IMR-90 (cell line): ENCODE results near the gene NBPF12. TPM values are rescaled to one million over a fixed set of nuclear protein-coding genes. Genes with fewer than 3 reads are reported as not detected.
"Not testable (repeated sequence)": the region's sequence is repeated elsewhere in the genome, so short reads cannot be mapped to it uniquely, and the experiment has no call there.

Source experiments
- ATAC-seq: fragments of 200-7000 bp; cut with Tn5 transposase; 2 replicates; pipeline ENCODE4 v1.9.1; 2020; ENCODE audit warnings: low read depth, mild to moderate bottlenecking, moderate library complexity
- BruUV-seq: library from RNA; stranded (reverse); fragments of 400-500 nt; replicated peaks from 2 replicates; lab custom pipeline; 2021; lab: Mats Ljungman, UMichigan
- CTCF ChIA-PET: fragments of 300-600 bp; formaldehyde crosslinking; extraction: SDS; loops from one replicate; lab custom pipeline; 2021; ENCODE audit warnings: antibody characterized with exemption; lab: Yijun Ruan, JAX
- POLR2A ChIA-PET: fragments of 300-600 bp; sonication (Branson Sonifier 250); formaldehyde crosslinking; loops from one replicate; lab custom pipeline; 2022; ENCODE audit warnings: antibody characterized with exemption; ENCODE audit not compliant: unreplicated experiment; lab: Charles Lee
- DNase-seq: peaks from one replicate; pipeline ENCODE4 v3.0.0; 2013
- H2AFZ ChIP-seq: replicated peaks from 2 replicates; pipeline ENCODE3; 2013; ENCODE audit warnings: low read length, mild to moderate bottlenecking; ENCODE audit not compliant: poor library complexity
- H2AK5ac ChIP-seq: 2 replicates; pipeline ENCODE4 v1.6.1; 2013; ENCODE audit warnings: low read depth, low read length, inconsistent platforms
- H2AK9ac ChIP-seq: replicated peaks from 2 replicates; pipeline ENCODE3; 2013; ENCODE audit warnings: mild to moderate bottlenecking, low read depth, low read length, moderate library complexity; ENCODE audit not compliant: poor library complexity
- H2BK120ac ChIP-seq: 2 replicates; pipeline ENCODE4 v1.6.1; 2013; ENCODE audit warnings: low read depth, low read length, inconsistent platforms
- H2BK15ac ChIP-seq: 3 replicates; pipeline ENCODE4 v1.6.1; 2013; ENCODE audit warnings: low read depth, low read length, inconsistent platforms
- H2BK20ac ChIP-seq: 2 replicates; pipeline ENCODE4 v1.6.1; 2013; ENCODE audit warnings: low read depth, mild to moderate bottlenecking, inconsistent platforms, low read length, moderate library complexity
- H2BK5ac ChIP-seq: 2 replicates; pipeline ENCODE4 v1.6.1; 2013; ENCODE audit warnings: mild to moderate bottlenecking, low read depth, low read length, inconsistent platforms; ENCODE audit not compliant: poor library complexity, severe bottlenecking
- H3K14ac ChIP-seq: replicated peaks from 2 replicates; pipeline ENCODE4 v1.6.1; 2013; ENCODE audit warnings: low read depth, low read length, inconsistent platforms
- H3K18ac ChIP-seq: 2 replicates; pipeline ENCODE4 v1.6.1; 2013; ENCODE audit warnings: low read depth, low read length, control low read depth
- H3K23ac ChIP-seq: 2 replicates; pipeline ENCODE4 v1.6.1; 2013; ENCODE audit warnings: low read depth, low read length, inconsistent platforms
- H3K27ac ChIP-seq: 2 replicates; pipeline ENCODE4 v1.5.1; 2013; ENCODE audit warnings: mild to moderate bottlenecking, control low read depth, low read length; ENCODE audit not compliant: insufficient read depth
- H3K27me3 ChIP-seq: 2 replicates; pipeline ENCODE4 v1.6.1; 2013; ENCODE audit warnings: low read length; ENCODE audit not compliant: control insufficient read depth, insufficient read depth
- H3K36me3 ChIP-seq: 2 replicates; pipeline ENCODE4 v1.6.1; 2013; ENCODE audit warnings: low read length, mixed read lengths; ENCODE audit not compliant: control insufficient read depth, insufficient read depth
- H3K4ac ChIP-seq: 2 replicates; pipeline ENCODE4 v1.6.1; 2013; ENCODE audit warnings: low read depth, low read length, inconsistent platforms
- H3K4me1 ChIP-seq: 2 replicates; pipeline ENCODE4 v1.6.1; 2013; ENCODE audit warnings: low read length, mixed read lengths; ENCODE audit not compliant: control insufficient read depth, insufficient read depth
- H3K4me2 ChIP-seq: 2 replicates; pipeline ENCODE4 v1.6.1; 2013; ENCODE audit warnings: low read depth, mild to moderate bottlenecking, control low read depth, low read length, moderate library complexity
- H3K4me3 ChIP-seq: 2 replicates; pipeline ENCODE4 v1.5.1; 2013; ENCODE audit warnings: low read depth, mild to moderate bottlenecking, control low read depth, low read length, moderate library complexity; ENCODE audit not compliant: insufficient read depth
- H3K56ac ChIP-seq: 2 replicates; pipeline ENCODE4 v1.6.1; 2013; ENCODE audit warnings: low read length, inconsistent platforms; ENCODE audit not compliant: insufficient read depth; ENCODE audit errors: extremely low read depth
- H3K79me1 ChIP-seq, 2 experiments: 2 replicates each; pipeline ENCODE4 v1.6.1; 2013; ENCODE audit warnings: low read length in 2 of 2, inconsistent platforms in 1 of 2, low read depth in 1 of 2
- H3K9ac ChIP-seq: 2 replicates; pipeline ENCODE4 v1.6.1; 2013; ENCODE audit warnings: low read depth, low read length, control low read depth
- H3K9me1 ChIP-seq: 2 replicates; pipeline ENCODE4 v1.6.1; 2013; ENCODE audit warnings: low read length, inconsistent platforms; ENCODE audit not compliant: insufficient read depth
- H3K9me3 ChIP-seq: 2 replicates; pipeline ENCODE4 v1.6.1; 2013; ENCODE audit warnings: low read length; ENCODE audit not compliant: control insufficient read depth, insufficient read depth
- H4K20me1 ChIP-seq: 2 replicates; pipeline ENCODE4 v1.6.1; 2013; ENCODE audit warnings: low read length, inconsistent platforms; ENCODE audit not compliant: insufficient read depth
- H4K5ac ChIP-seq: 2 replicates; pipeline ENCODE4 v1.6.1; 2013; ENCODE audit warnings: mild to moderate bottlenecking, low read depth, low read length, control low read depth
- H4K8ac ChIP-seq, 2 experiments: 2 replicates each; pipeline ENCODE4 v1.6.1; 2013; ENCODE audit warnings: low read depth in 2 of 2, low read length in 2 of 2, control low read depth in 1 of 2, inconsistent platforms in 1 of 2
- H4K91ac ChIP-seq: 2 replicates; pipeline ENCODE4 v1.6.1; 2013; ENCODE audit warnings: low read depth, low read length, inconsistent platforms; ENCODE audit not compliant: insufficient read depth
- WGBS, 2 experiments: methylation state at CpG; one replicate each; pipeline versions ENCODE4 v1.1.5 to v1.1.7; 2013; ENCODE audit warnings: missing lambda C conversion rate in 2 of 2; ENCODE audit not compliant: insufficient read length in 1 of 2; ENCODE audit errors: extremely low coverage in 2 of 2; 5-methylcytosine and 5-hydroxymethylcytosine counted together
- dilution Hi-C: fragments of 300-500 bp; cut with HindIII; formaldehyde crosslinking; loops from one replicate; pipeline ENCODE4 v1.14.3; 2018; ENCODE audit warnings: low sequenced_read_pairs; ENCODE audit not compliant: unreplicated experiment
- in situ Hi-C: fragments of 300-500 bp; cut with MboI; formaldehyde crosslinking; loops from 3 replicates; pipeline ENCODE4 v1.14.3; 2019; ENCODE audit warnings: low sequenced_read_pairs, inconsistent platforms, mixed read lengths
- intact Hi-C: fragments of 100-400 bp; cut with micrococcal nuclease; formaldehyde crosslinking; loops from 2 replicates; pipeline ENCODE4 v1.10.0; 2022
- polyA plus RNA-seq, 3 experiments: library from polyadenylated mRNA; depleted of rRNA; stranded (reverse); fragments of >200 nt; gene quantifications; 2 replicates each; pipeline ENCODE4 v1.2.3, GENCODE V29; 2012; ENCODE audit warnings: low replicate concordance in 1 of 3
- total RNA-seq: library from RNA; depleted of rRNA; stranded (reverse); fragments of >200 nt; gene quantifications from 2 replicates; pipeline ENCODE4 v1.2.3, GENCODE V29; 2012

The NBPF12 gene
- total and polyA plus RNA-seq, 2 of the 4 experiments (the other 2 are of a cell fraction), result 4.5 to 4.8 TPM

GRCh38 chr1:146985855-146986254, 47.7 kb downstream of the NBPF12 start:
- H2AFZ ChIP-seq, BruUV-seq, H3K56ac ChIP-seq, H4K91ac ChIP-seq, CTCF ChIA-PET, H3K9me1 ChIP-seq, H3K23ac ChIP-seq, H2BK120ac ChIP-seq, H3K4ac ChIP-seq, H3K4me1 ChIP-seq, H3K4me3 ChIP-seq, ATAC-seq, in situ Hi-C loops, H3K18ac ChIP-seq, H2BK5ac ChIP-seq, intact Hi-C loops, H2BK15ac ChIP-seq, DNase-seq, H3K79me1 ChIP-seq, POLR2A ChIA-PET, H4K5ac ChIP-seq, H3K36me3 ChIP-seq, H4K8ac ChIP-seq, H3K9ac ChIP-seq, H3K27ac ChIP-seq, H2AK5ac ChIP-seq, H3K27me3 ChIP-seq, H3K4me2 ChIP-seq, H2BK20ac ChIP-seq, H4K20me1 ChIP-seq, dilution Hi-C loops, H2AK9ac ChIP-seq, H3K14ac ChIP-seq, H3K9me3 ChIP-seq: not testable (repeated sequence)
- no CpG with 5 or more reads among the region's 4 CpGs for WGBS, 2 experiments

DNA sequence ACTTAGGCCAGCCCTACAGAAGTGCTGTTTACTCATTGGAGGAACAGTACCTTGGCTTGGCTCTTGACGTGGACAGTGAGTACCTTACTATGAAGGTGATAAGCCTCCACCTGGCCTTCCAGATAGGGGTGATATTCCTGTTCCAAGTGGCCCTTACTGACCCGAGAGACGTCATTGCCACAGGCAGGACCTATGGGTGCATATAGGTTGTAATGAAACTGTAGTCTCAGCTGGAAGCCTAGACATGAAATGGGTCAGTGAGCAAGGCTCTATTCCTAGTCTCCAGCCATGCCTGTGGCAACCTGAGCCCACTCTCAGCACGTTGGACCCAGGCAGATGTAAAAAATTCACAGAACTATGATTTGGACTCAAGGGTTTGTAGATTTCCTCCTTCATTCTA, 48.3 kb downstream of the NBPF12 start:
- H3K14ac ChIP-seq, H3K27me3 ChIP-seq, H3K23ac ChIP-seq, H2BK20ac ChIP-seq, DNase-seq, H4K20me1 ChIP-seq, H2BK120ac ChIP-seq, CTCF ChIA-PET, BruUV-seq, H3K56ac ChIP-seq, H2AK5ac ChIP-seq, H3K4me3 ChIP-seq, POLR2A ChIA-PET, H4K91ac ChIP-seq, H2BK5ac ChIP-seq, H3K9me3 ChIP-seq, H3K18ac ChIP-seq, ATAC-seq, H2BK15ac ChIP-seq, H3K9ac ChIP-seq, H3K4me1 ChIP-seq, H3K27ac ChIP-seq, H3K36me3 ChIP-seq, H3K4ac ChIP-seq, H3K9me1 ChIP-seq, H4K5ac ChIP-seq, H3K79me1 ChIP-seq, H2AK9ac ChIP-seq, H4K8ac ChIP-seq, in situ Hi-C loops, H3K4me2 ChIP-seq, H2AFZ ChIP-seq, intact Hi-C loops, dilution Hi-C loops: not testable (repeated sequence)
- no CpG with 5 or more reads among the region's 4 CpGs for WGBS, 2 experiments
